ENCODE results near the gene POLA2.
"Not testable (repeated sequence)": the region's sequence is repeated elsewhere in the genome, so short reads cannot be mapped to it uniquely, and the experiment has no call there.

Gene POLA2, protein sequence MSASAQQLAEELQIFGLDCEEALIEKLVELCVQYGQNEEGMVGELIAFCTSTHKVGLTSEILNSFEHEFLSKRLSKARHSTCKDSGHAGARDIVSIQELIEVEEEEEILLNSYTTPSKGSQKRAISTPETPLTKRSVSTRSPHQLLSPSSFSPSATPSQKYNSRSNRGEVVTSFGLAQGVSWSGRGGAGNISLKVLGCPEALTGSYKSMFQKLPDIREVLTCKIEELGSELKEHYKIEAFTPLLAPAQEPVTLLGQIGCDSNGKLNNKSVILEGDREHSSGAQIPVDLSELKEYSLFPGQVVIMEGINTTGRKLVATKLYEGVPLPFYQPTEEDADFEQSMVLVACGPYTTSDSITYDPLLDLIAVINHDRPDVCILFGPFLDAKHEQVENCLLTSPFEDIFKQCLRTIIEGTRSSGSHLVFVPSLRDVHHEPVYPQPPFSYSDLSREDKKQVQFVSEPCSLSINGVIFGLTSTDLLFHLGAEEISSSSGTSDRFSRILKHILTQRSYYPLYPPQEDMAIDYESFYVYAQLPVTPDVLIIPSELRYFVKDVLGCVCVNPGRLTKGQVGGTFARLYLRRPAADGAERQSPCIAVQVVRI

DNA sequence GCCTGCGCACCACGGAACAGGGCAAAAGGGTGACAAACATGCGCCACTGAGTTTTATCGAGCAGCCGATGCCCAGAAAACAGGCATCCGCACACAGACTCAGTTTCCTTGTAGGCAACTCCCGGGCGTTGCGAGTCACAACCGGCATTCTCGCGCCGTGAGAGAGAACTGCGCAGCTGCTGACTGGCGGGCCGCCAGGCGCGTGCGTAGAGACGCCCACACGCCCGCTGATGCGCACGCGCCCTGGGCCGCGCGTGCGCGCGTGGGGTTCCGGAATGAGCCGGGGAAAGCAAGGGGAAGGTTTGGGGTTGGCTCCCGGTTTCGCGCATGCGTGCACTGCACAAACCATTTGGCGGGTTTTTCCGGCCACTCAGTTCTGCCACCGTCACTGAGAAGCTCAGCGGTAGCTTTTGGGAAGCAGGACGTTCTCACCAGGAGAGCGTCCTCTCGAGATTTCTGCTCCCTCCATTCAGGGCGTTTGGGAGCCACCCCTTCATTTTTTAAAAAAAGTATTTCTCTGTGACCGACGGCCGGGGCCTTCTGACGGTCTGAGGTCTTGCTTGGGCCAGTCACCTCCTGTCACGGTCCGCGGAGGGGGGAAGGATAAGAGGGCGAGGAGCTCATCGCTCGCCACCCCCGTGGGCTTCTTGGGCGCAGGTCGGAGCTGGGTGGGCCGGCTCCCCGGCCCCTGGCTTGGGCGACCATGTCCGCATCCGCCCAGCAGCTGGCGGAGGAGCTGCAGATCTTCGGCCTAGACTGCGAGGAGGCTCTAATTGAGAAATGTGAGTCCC is at the start of gene POLA2:
TSS of gene POLA2 (plus strand) at position 372 of the 790 bp plus-strand sequence. CDS start at position 703, 331 bp downstream.
- DNase-seq: peak; percentile 80

DNA sequence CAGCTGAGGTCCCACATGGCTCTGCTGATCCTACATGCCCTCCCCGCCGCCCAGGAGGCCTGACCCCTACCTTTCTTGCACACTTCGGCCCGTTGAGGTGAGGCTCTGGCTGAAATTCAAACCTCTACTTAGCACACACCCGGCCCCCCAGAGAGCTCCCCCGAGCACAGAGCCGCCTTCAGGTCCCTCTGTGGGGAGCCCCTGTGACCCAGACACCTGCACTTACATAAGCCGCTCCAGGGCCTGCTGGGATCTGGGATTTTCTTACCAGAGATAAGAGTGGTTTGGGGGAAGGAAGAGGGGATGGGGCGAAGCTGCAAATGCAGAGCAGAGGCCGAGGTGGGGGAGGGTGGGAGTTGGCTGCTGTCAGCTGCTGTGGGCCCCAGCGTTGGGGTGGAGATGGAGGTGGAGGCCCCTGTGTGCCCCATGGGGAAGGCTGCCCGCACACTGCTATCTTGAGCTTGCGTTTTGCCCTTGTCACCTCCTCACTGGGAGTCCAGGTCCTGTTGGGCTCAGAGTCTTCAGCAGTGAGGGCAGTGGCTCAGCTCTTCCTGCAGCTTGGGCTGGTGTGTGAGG is 49.4 kb upstream of the POLA2 start:
- no peak for DNase-seq

DNA sequence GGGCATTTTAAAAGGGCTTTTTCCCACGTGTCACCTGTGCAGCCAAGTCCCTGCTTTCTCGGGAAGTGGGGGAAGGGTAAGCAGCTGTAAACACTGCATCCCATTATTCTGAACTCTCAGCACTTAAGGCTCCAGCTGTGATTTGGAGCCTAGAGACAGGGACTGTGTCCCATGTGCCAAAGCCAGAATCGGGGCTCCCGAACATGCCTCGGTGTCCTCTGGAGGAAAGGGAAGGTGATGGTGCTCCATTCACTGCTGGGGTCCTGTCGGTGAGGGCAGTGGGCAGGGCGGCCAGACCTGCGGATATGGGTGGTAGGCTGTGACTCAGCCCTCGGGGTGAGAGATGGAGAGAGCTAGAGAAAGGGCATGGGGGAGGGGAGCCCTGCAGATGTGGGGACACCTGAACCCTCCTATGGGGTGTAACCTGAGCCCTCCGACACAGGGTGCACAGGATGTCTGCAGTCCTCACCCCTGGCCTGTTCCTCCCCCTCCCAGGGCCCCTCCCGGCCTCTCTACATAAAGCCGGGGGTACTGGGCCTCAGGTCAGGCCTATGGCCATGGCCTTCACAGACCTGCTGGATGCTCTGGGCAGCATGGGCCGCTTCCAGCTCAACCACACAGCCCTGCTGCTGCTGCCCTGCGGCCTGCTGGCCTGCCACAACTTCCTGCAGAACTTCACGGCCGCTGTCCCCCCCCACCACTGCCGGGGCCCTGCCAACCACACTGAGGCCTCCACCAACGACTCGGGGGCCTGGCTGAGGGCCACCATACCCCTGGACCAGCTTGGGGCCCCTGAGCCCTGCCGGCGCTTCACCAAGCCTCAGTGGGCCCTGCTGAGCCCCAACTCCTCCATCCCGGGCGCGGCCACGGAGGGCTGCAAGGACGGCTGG is 48.2 kb upstream of the POLA2 start:
- DNase-seq: no peak

DNA sequence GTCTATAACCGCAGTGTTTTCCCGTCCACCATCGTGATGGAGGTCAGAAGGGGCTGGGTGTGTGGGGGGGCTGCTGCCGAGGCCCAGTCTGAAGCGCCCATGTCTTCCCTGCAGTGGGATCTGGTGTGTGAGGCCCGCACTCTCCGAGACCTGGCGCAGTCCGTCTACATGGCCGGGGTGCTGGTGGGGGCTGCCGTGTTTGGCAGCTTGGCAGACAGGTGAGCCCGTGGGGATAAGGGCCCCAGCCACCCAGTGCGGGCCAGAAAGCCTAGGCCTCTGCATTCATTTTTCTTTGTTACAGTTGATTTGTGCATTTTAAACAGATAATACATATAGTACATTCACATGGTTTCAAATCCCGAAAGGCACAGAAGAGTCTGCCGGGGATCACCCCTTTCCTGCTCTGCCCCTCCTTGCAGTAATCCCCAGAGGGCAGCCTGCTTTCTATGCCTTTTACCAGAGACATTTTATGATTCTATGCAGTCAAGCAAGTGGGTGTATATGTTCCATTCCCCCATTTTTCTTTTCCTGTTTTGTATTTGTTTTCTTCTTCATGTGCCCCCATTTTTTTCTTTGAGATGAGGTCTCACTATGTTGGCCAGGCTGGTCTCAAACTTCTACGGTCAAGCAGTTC is 47.4 kb upstream of the POLA2 start:
- no peak for DNase-seq

DNA sequence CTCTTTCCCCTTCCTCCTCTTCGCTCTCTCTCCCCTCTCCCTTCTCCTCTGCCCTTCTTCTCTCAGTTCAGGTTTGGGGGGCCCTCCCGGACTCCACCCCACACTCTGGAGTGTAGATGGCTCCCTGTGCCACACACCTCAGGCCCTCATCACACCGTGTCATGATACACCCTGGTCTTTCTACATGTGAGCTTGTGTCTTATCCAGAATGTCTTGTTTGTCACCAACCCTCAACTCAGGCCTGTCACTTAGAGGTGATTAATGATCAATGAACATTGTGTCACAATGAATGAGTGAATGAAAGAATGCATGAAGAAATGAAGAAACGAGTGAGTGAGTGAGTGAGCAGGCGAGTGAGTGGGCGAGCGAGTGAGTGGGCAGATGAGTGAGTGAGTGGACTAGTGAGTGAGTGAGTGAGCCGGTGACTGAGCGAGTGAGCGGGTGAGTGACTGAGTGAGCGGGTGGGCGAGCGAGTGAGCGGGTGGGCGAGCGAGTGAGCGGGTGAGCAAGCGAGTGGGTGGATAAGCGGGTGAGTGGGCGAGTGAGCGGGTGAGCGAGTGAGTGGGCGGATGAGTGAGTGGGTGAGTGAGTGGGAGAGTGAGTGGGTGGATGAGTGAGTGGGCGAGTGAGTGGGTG is 46.2 kb upstream of the POLA2 start:
- no peak for DNase-seq

DNA sequence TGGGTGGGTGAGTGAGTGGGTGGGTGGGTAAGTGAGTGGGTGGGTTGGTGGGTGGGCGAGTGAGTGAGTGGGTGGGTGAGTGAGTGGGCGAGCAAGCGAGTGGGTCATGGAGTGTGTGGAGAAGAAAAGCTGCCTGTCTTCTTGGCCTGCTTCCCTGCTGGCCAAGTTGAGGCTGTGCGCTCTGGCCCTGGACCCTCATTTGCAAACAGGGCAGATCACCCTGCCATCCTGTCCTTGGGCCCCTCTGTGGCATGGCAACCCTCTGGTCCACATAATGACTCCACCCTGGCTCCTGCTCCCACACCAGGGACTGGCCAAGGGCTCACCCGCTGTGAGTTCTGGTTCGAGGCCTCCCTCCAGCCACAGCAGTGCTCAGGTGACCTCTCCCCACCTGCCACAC is 44.9 kb upstream of the POLA2 start:
- no peak for DNase-seq

DNA sequence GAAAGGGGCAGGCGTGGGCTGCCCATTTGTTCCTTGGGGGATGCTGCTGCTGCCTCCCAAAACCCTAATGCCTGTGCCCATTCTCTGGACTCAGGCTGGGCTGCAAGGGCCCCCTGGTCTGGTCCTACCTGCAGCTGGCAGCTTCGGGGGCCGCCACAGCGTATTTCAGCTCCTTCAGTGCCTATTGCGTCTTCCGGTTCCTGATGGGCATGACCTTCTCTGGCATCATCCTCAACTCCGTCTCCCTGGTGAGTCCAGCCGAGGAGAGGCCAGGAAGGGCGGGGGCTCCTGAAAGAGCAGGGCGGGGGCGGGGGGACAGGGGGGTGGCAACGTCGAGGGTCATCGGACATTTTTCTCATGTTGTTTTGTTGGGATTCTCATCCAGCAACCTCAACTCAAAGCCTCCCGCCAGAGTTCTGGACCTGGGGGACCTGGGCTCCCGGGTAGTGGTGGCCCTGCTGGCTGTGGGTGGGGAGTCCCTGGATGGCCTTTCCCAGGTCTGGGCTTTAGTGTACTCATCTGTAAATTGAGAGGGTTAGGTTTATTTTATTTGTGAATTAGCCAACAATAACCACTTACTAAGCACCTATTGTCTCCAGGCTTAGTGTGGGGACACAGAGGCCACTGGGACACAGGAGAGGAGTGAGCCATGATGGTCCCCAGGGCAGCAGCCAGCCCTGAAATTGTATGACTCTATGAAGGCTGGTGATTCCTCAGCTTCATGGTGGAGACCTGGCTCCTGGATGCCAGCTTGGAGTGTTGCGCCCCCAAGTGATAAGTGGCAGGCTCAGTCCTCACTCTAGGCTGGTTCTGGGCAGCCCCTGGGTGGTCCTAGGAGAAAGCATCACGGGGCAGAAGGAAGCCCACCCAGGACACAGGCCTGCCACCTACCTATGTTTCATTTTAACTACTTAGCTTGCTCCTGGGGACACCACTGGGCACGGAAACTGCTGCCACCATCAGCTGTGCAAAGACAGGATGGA is 44.0 kb upstream of the POLA2 start:
- DNase-seq: no peak

DNA sequence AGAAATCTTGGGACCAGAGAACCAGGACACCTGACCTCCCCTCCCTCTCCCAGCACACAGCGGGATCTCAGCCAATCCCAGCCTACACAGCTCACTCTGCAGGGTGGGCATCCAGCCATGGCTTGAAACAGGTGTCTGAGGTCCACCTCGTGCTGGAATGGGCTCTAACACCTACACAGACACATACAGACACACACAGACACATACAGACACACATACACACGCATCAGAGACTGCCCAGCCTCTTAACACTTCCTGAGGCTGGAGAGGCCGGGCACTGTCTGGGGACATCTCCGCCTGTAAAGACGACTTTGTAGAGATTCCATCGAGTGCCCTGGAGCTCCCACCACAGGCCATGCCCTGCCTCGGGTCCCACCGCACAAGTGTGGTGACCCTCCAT is 43.3 kb upstream of the POLA2 start:
- DNase-seq: no peak

DNA sequence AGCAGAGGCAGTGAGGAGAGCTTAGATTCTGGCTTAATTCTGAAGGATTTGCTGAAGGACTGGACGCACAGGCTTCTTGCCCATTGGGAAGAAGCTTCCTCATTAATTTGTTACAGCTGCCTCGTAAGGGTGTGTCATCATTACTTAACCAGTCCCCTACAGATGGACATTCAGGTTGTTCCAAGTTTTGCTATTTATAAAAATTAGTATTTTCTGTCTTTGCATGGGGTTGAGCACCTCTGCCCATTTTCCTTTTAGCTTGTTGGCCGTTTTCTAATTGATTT is 41.9 kb upstream of the POLA2 start:
- no peak for DNase-seq

DNA sequence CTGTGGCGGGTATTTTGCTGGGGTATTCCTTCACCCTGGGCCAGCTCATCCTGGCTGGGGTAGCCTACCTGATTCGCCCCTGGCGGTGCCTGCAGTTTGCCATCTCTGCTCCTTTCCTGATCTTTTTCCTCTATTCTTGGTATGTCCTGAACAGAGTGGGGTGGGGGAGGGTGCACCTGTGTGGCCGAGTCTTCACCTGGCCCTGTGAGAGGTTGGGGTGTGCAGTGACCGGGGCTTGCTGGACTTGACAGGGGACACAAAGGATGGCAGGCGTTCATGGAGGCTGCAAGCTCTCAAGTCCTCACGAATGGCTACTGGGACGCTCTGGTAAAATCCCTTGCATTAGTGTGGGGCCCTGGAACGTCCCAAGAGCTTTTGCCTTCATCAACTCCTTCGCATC is 40.7 kb upstream of the POLA2 start:
- no peak for DNase-seq

DNA sequence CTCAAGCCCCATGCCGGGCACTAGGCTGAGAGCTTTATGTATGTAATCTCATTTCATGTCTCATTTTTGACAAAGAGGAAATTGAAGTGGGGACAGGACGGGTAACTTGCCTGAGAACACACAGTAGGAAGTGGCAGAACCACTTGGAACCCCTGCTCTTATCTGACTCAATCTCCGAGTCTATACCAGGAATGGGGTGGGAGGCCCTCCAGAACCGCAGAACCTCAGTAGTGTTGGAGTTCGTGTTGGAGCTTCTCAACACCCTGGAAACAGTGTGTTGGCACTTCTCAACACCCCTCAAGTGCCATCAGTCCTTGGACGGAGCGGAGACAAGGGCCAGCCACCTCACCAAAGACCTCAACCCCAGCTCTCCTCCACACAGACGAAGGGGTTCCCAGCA is 38.8 kb upstream of the POLA2 start:
- DNase-seq: no peak

DNA sequence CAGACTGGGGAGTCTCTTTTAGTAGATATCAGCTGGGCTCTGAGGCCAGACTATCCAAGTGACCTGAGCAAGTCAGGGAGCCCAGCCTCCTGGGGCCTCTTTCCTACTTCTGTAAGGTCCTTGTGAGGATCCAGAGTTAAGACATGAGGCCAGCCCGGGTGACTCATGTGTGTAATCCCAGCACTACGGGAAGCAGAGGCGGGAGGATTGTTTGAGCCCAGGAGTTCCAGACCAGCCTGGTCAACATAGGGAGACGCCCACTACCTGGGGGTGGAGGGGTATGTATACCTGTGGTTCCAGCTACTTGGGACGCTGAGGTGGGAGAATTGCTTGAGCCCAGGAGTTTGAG is 36.9 kb upstream of the POLA2 start:
- no peak for DNase-seq

DNA sequence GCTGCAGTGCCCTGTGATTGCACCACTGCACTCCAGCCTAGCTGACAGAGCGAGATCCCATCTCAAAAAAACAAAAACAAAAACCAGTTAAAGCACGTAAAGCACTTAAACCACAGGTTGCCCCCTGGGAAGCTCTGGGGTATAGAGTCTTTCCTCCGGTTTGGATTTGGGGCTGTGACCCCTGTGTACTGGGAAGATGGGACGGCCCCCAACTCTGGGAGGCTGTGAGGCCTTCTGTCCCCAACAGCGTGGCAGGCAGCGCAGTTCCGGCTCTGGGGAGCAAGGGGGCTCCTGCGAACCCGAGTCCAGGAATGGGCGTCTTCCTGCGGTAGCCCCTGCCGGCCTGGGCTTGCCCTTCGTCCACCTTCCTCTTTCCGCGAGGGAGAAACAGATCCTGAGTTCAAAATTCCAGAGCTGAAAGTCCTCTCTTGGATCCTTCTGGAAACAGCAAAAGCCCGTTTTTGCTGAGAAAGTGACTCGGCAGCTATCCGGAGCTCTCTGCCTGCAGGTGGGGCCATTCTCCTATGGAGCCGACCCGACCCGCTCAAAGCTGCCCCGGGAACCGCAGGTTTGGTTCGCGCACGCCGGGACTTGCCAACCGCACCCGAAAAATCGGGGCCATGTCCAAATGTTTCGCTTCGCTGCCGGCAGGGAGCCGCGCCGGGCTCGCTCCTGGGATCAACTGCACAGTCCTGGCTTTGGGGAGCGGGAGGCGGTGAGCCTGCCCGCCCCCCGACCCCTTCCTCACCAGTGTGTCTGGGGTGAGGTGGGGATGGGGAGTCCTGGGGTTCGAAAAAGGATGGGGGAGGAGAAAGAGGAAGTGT is 36.3 kb upstream of the POLA2 start:
- no peak for DNase-seq

DNA sequence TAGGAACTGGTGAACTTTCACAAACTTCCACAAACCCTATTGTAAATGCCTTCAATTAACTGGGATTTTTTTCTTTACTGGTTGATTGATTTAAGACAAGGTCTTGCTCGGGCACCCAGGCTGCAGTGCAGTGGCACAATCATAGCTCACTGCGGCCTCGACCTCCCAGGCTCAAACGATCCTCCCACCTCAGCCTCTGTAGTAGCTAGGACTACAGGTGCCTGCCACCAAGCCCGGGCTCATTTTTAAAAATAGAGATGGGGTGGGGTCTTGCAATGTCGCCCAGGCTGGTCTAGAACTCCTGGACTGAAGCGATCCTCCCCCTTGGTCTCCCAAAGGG is 35.7 kb upstream of the POLA2 start:
- DNase-seq: no peak

DNA sequence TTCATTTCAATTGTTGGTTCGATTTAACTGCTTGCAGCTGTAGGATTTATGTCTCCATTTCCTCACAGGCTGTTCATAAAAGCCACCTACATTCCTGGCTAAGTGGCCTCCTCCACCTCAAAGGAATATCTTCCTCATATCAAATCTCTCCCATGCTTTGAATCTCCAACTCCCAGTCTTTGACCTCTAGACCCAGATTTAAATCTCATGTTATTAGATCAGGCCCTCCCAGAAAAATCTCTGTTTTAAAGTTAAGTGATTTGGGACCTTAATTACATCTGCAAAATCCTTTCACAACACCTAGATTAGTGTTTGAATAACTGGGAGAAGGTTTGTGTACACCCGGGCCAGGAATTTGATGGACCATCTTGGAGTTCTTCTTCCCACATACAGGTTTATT is 33.9 kb upstream of the POLA2 start:
- DNase-seq: no peak

DNA sequence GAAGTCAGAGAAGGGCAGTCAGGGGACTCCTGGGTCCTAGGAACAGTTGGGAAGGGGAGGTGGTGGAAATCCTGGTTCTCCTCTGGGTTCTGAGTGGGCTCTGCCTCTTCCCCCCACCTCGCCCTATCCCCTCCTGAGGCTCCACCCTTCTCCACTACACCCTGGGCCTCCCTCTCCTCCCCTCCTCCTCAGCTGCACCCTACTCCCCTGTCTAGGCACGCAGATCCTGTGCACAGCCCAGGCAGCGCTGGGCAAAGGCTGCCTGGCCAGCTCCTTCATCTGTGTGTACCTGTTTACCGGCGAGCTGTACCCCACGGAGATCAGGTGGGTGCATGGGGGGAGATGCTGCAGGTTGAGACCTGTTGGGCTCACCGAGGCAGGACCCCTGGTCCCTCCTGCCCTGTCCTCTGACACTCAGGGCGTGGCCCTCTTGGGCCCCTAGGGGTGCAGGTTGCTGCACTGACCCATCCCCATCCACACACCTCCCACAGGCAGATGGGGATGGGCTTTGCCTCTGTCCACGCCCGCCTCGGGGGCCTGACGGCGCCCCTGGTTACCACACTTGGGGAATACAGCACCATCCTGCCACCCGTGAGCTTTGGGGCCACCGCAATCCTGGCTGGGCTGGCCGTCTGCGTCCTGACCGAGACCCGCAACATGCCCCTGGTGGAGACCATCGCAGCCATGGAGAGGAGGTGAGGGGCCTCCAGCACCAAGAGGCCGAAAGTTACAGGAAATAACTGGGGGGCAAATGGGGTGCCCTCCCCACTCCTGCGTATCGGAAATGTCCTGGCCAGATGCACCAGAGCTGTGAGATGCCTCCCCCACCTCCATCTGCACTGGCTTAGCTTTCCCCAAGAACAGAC is 25.3 kb upstream of the POLA2 start:
- DNase-seq: no peak

DNA sequence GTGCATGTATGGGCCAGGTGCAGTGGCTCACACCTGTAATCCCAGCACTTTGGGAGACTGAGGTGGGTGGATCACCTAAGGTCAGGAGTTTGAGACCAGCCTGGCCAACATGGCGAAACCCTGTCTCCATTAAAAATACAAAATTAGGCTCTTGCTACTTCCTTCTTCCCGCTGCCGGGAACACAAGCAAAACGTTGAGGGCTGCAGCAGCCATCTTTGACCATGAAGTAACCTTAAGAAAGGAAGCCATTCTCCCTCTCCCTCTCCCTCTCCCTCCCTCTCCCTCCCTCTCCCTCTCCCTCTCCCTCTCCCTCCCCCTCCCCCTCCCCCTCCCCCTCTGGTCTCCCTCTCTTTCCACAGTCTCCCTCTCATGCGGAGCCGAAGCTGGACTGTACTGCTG is 23.5 kb upstream of the POLA2 start:
- not testable (repeated sequence) for DNase-seq

DNA sequence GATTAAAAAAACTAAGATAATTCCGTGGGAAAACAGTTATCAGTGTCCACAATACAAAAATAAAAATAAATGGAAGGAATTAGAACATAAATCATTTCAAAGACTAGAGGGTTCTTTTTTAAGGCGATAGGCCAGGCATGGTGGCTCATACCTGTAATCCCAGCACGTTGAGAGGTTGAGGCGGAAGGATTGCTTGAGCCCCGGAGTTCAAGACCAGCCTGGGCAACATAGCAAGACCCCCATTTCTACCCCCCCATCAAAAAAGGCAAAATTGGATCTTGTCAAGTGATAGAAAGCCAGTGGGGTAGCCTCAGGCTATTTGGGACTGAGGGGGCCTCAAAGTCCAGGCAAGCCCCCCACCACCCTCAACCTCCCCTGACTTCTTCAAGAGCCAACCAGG is 20.6 kb upstream of the POLA2 start:
- DNase-seq: no peak

DNA sequence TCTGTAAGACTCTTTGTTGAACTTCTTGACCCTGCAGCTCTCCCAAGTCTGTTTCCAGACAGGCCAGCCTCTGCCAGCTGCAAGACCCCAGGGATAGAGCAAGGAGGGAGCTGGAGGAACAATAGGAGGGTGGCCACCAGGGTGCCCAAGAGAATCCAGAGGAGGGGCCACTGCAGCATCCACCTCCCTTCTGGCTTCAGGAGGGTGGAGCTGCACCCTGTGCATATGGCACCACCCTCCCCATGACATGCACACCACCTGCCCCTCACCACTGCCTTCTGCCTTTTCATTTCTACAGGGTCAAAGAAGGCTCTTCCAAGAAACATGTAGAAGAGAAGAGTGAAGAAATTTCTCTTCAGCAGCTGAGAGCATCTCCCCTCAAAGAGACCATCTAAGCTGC is 20.1 kb upstream of the POLA2 start:
- DNase-seq: no peak
